ENCODE measurements around the gene NUSAP1. TPM values are rescaled to one million over a fixed set of nuclear protein-coding genes. Genes with fewer than 3 reads are reported as not detected.

The NUSAP1 gene
- total and polyA plus RNA-seq, 4 donors = 4.6 to 149 (median 8.3) TPM

GRCh38 chr15:41334293-41335120 lies 1.8 kb downstream of the NUSAP1 start:
- Histone ChIP-seq H3K36me3 (ENCODE audit: control insufficient read depth in 4 of 4, insufficient read depth in 3 of 4, low read depth in 1 of 4, low read length in 3 of 4) (no peaks in the 10 kb centered on the region), H3K4me3 (ENCODE audit: low read depth in 1 of 3, low read length in 3 of 3) (no peak overlapping the region), H3K4me1 (ENCODE audit: control insufficient read depth in 4 of 4, insufficient read depth in 4 of 4, low read length in 3 of 4) (peaks cover 0 to 22% (median 8%) of the 10 kb centered on the region in 4 donors), H3K9me3 (ENCODE audit: control insufficient read depth in 4 of 4, low read length in 3 of 4) (no peaks in the 10 kb centered on the region), H3K27ac (ENCODE audit: low read depth in 1 of 2, low read length in 2 of 2) (no peak overlapping the region), H3K27me3 (ENCODE audit: control insufficient read depth in 4 of 4, insufficient read depth in 4 of 4, low read length in 3 of 4) (no peaks in the 10 kb centered on the region), H3K9ac (ENCODE audit: low read depth in 1 of 2, low read length in 2 of 2) (no peak overlapping the region)
- peak; percentile 41 for DNase-seq (ENCODE audit: low spot score)
- WGBS = 87% methylated on average over 12 of the region's 12 CpGs
- TF ChIP-seq CTCF (IDR thresholded peaks at IDR 0.05; ENCODE audit: low read depth, low read length, missing input control) (no peak), YY1 (IDR thresholded peaks at IDR 0.05) (no peak), HNF4G (IDR thresholded peaks at IDR 0.05) (no peak), REST (IDR thresholded peaks at IDR 0.05) (no peak), TAF1 (conservative IDR thresholded peaks at IDR 0.05) (no peak), FOXA1 (IDR thresholded peaks at IDR 0.05) (no peak), NR2F2 (IDR thresholded peaks at IDR 0.05) (no peak), SP1 (IDR thresholded peaks at IDR 0.05) (no peak), JUND (IDR thresholded peaks at IDR 0.05) (no peak), GABPA (IDR thresholded peaks at IDR 0.05 in 1 of 2, conservative IDR thresholded peaks at IDR 0.05 in 1 of 2) (no peak)

GRCh38 chr15:41336549-41336948 lies 3.9 kb downstream of the NUSAP1 start:
- Histone ChIP-seq H3K27me3 (ENCODE audit: control insufficient read depth in 4 of 4, insufficient read depth in 4 of 4, low read length in 3 of 4) (no peaks in the 10 kb centered on the region), H3K4me1 (ENCODE audit: control insufficient read depth in 4 of 4, insufficient read depth in 4 of 4, low read length in 3 of 4) (peaks cover 0 to 21% (median 8%) of the 10 kb centered on the region in 4 donors), H3K9me3 (ENCODE audit: control insufficient read depth in 4 of 4, low read length in 3 of 4) (no peaks in the 10 kb centered on the region), H3K27ac (ENCODE audit: low read depth in 1 of 2, low read length in 2 of 2) (no peak overlapping the region), H3K4me3 (ENCODE audit: low read depth in 1 of 3, low read length in 3 of 3) (no peak overlapping the region), H3K9ac (ENCODE audit: low read depth in 1 of 2, low read length in 2 of 2) (no peak overlapping the region), H3K36me3 (ENCODE audit: control insufficient read depth in 4 of 4, insufficient read depth in 3 of 4, low read depth in 1 of 4, low read length in 3 of 4) (no peaks in the 10 kb centered on the region)
- DNase-seq (ENCODE audit: low spot score) = no peak
- WGBS = 97% methylated on average over 4 of the region's 4 CpGs
- TF ChIP-seq MAX (IDR thresholded peaks at IDR 0.05) = no peak
- TF ChIP-seq CTCF (IDR thresholded peaks at IDR 0.05; ENCODE audit: low read depth, low read length, missing input control) = no peak
- TF ChIP-seq FOXA2 (IDR thresholded peaks at IDR 0.05) = no peak
- no peak for TF ChIP-seq TAF1 (conservative IDR thresholded peaks at IDR 0.05)
- no peak for TF ChIP-seq YY1 (IDR thresholded peaks at IDR 0.05)
- TF ChIP-seq REST (IDR thresholded peaks at IDR 0.05) = no peak
- no peak for TF ChIP-seq RXRA (IDR thresholded peaks at IDR 0.05)
- no peak for TF ChIP-seq FOXA1 (IDR thresholded peaks at IDR 0.05)
- no peak for TF ChIP-seq ATF3 (IDR thresholded peaks at IDR 0.05)
- TF ChIP-seq GABPA (IDR thresholded peaks at IDR 0.05 in 1 of 2, conservative IDR thresholded peaks at IDR 0.05 in 1 of 2) = no peak
- TF ChIP-seq SP1 (IDR thresholded peaks at IDR 0.05) = no peak
- no peak for TF ChIP-seq EGR1 (IDR thresholded peaks at IDR 0.05; ENCODE audit: low read depth in 2 of 2)
- no peak for TF ChIP-seq HNF4G (IDR thresholded peaks at IDR 0.05)
- TF ChIP-seq NR2F2 (IDR thresholded peaks at IDR 0.05) = no peak
- TF ChIP-seq HNF4A (conservative IDR thresholded peaks at IDR 0.05) = no peak

All from liver (tissue), 9 donors.